ENCODE data around the gene CDK5R1.

Gene CDK5R1

GRCh38 chr17:32475258-32475657, 11.5 kb upstream of the CDK5R1 start:
- DNase-seq = no peak

GRCh38 chr17:32477220-32477619, 9.6 kb upstream of the CDK5R1 start:
- no peak for DNase-seq

GRCh38 chr17:32479074-32479617, 7.6 kb upstream of the CDK5R1 start:
- DNase-seq = no peak

GRCh38 chr17:32481193-32481592, 5.6 kb upstream of the CDK5R1 start:
- DNase-seq = no peak

- no peak for DNase-seq
Observed at GRCh38 chr17:32482568-32483320, 4.0 kb upstream of the CDK5R1 start.

GRCh38 chr17:32483451-32484019, 3.3 kb upstream of the CDK5R1 start:
- DNase-seq = no peak

- no peak for DNase-seq
Observed at GRCh38 chr17:32484041-32484461, 2.7 kb upstream of the CDK5R1 start.

- no peak for DNase-seq
Observed at GRCh38 chr17:32484628-32485027, 2.2 kb upstream of the CDK5R1 start.

GRCh38 chr17:32485261-32486110, 1.3 kb upstream of the CDK5R1 start:
- no peak for DNase-seq

- no peak for DNase-seq
Observed at GRCh38 chr17:32486111-32486700, 587 bp upstream of the CDK5R1 start.

GRCh38 chr17:32487473-32488176, 832 bp downstream of the CDK5R1 start:
- no peak for DNase-seq

GRCh38 chr17:32488177-32488542, 1.4 kb downstream of the CDK5R1 start:
- DNase-seq = no peak

GRCh38 chr17:32488604-32489180, 1.9 kb downstream of the CDK5R1 start:
- DNase-seq = no peak

GRCh38 chr17:32489320-32490100, 2.7 kb downstream of the CDK5R1 start:
- no peak for DNase-seq

- no peak for DNase-seq
Observed at GRCh38 chr17:32490101-32490482, 3.3 kb downstream of the CDK5R1 start.

- DNase-seq = no peak
Observed at GRCh38 chr17:32491371-32492263, 4.8 kb downstream of the CDK5R1 start.

- no peak for DNase-seq
Observed at GRCh38 chr17:32492264-32492589, 5.4 kb downstream of the CDK5R1 start.

- no peak for DNase-seq
Observed at GRCh38 chr17:32492648-32493289, 6.0 kb downstream of the CDK5R1 start.

GRCh38 chr17:32493571-32493970, 6.8 kb downstream of the CDK5R1 start:
- DNase-seq = no peak

- DNase-seq = no peak
Observed at GRCh38 chr17:32493976-32494513, 7.3 kb downstream of the CDK5R1 start.

Measured in KG1 (cell line).